Heart right ventricle (tissue), 16 donors: Measurements from ENCODE around the gene RAI1. TPM values are rescaled to one million over a fixed set of nuclear protein-coding genes. Genes with fewer than 3 reads are reported as not detected.
A peak's percentile ranks its signal among the peaks of the same experiment; 100 is the strongest.

Experiments
- ATAC-seq, 8 donors: fragments of 200-7000 bp; cut with Tn5 transposase; one replicate each; pipeline ENCODE4 v1.9.1; 2020; ENCODE audit warnings: mild to moderate bottlenecking in 8 of 8, moderate library complexity in 8 of 8, moderate number of reproducible peaks in 1 of 8
- DNase-seq, 2 donors: peaks; one replicate each; pipeline ENCODE4 v3.0.0-alpha.2; 2020
- H3K27ac ChIP-seq, 10 donors: fragments of 200-600 bp; sonication (generic) in 2 of 10; one replicate each; pipeline versions ENCODE4 v1.5.0 to v1.8.0; 2020 to 2022; ENCODE audit warnings: mild to moderate bottlenecking in 3 of 10
- H3K27me3 ChIP-seq, 7 donors: fragments of 200-600 bp; one replicate each; pipeline ENCODE4 v1.8.0; 2021 to 2022; ENCODE audit warnings: mild to moderate bottlenecking in 2 of 7
- H3K36me3 ChIP-seq, 9 donors: fragments of 200-600 bp; sonication (generic) in 1 of 9; one replicate each; pipeline versions ENCODE4 v1.5.0 to v1.8.0; 2020 to 2022; ENCODE audit warnings: mild to moderate bottlenecking in 2 of 9
- H3K4me1 ChIP-seq, 9 donors: fragments of 200-600 bp; sonication (generic) in 1 of 9; one replicate each; pipeline versions ENCODE4 v1.5.0 to v1.8.0; 2020 to 2022; ENCODE audit warnings: mild to moderate bottlenecking in 4 of 9
- H3K4me3 ChIP-seq, 10 donors: fragments of 200-600 bp; sonication (generic) in 2 of 10; one replicate each; pipeline versions ENCODE4 v1.5.0 to v1.8.0; 2020 to 2022; ENCODE audit warnings: mild to moderate bottlenecking in 7 of 10, moderate library complexity in 2 of 10
- H3K9me3 ChIP-seq, 11 donors: fragments of 200-600 bp in 10 of 11; sonication (generic) in 2 of 11; one replicate each; pipeline versions ENCODE4 v1.5.0 to v1.8.0; 2013 to 2022; ENCODE audit warnings: mild to moderate bottlenecking in 2 of 11, control low read depth in 1 of 11, moderate library complexity in 1 of 11
- CTCF ChIP-seq, 9 donors: fragments of 200-600 bp; sonication (generic) in 2 of 9; IDR thresholded peaks; one replicate each; pipeline versions ENCODE4 v1.5.0 to v1.8.0; 2021 to 2022; ENCODE audit warnings: antibody characterized with exemption in 9 of 9, mild to moderate bottlenecking in 5 of 9, moderate library complexity in 1 of 9
- WGBS, 2 donors: extraction: QIAGEN DNeasy Blood & Tissue Kit; methylation state at CpG; one replicate each; pipeline ENCODE4 v1.1.7; 2013; ENCODE audit warnings: inconsistent platforms in 1 of 2; 5-methylcytosine and 5-hydroxymethylcytosine counted together
- intact Hi-C, 10 donors: fragments of 100-400 bp; cut with DNase I; formaldehyde crosslinking; loops; one replicate each; pipeline versions ENCODE4 v1.11.1 to v1.14.2; 2022
- polyA plus RNA-seq, 2 donors: library from polyadenylated mRNA; stranded (reverse); fragments of 200-250 nt; gene quantifications; one replicate each; pipeline ENCODE4 v1.2.3, GENCODE V29; 2013
- total RNA-seq, 10 donors: library from RNA; stranded (reverse); fragmentation: NEBNext Ultra II Directional in 3 of 10; extraction: Animal tissue kit (Norgen Biotek cat#: 25700) in 3 of 10; gene quantifications; one replicate each; pipeline versions ENCODE4 v1.2.1 to v1.2.4, GENCODE V29; 2021 to 2023
- donor health status: Arrhythmogenic right ventricular cardiomyopathy.
- donor health status: ischemic (EF 13 %, LVEDD 7.1; RV severe dilation, severe dysfunction).
- donor health status: healthy with polysubstance abuse.
- donor health status: DM: no; HTN: yes; CAD: no.
- donor health status: DM: no; HTN: no; CAD: no.
- donor health status: ischemic (EF 25% LVEDD 6.9; RV normal size, moderate dysfunction).
- donor health status: ischemic (EF 25% LVEDD 5.7; RV mildly dilated, moderate dysfunction).
- donor health status: healthy.
- donor health status: DM: yes; HTN: yes; CAD: no.
- donor health status: Ischemic cardiomyopathy.
- donor health status: ischemic (EF 35%, LVEDD 5.7; RV mildly dilated, moderate dysfunction).
- donor health status: nonischemic (EF 11% LVEDD 7.7; RV severe dilation, severe dysfunction).
- donor health status: DM: yes; HTN: yes; CAD: no.
- donor health status: PGD.
- donor health status: ischemic (EF 29% LVEDD 5.4; RV normal size, mild dysfunction).
- donor health status: nonischemic (EF 23%, LVEDD 6.1; RV moderate dilation, normal function).

Gene RAI1
- total and polyA plus RNA-seq, 12 donors: 13.8 to 32.0 (median 19.8) TPM

GRCh38 chr17:17728550-17729251 is 47.4 kb downstream of the RAI1 start:
- Histone ChIP-seq H3K27me3 (peaks cover 0 to 11% (median 0%) of the 10 kb centered on the region in 7 donors), H3K4me3 (no peak overlapping the region), H3K4me1 (peaks cover 20 to 68% (median 43%) of the 10 kb centered on the region in 9 donors), H3K36me3 (peaks cover 0 to 9% (median 0%) of the 10 kb centered on the region in 9 donors), H3K9me3 (no peaks in the 10 kb centered on the region), H3K27ac (no peak overlapping the region)
- WGBS, 2 donors: 89 to 90% methylated on average over 10 of the region's 10 CpGs
- DNase-seq (no peak), ATAC-seq (no peak)
- TF ChIP-seq CTCF (IDR thresholded peaks at IDR 0.05): no peak
- intact Hi-C loops: loop anchor here in 1 of 10 donors (2.0 kb wide), 1 partner anchor 42 kb away; no protein-coding TSS in a partner anchor

- 57 to 72% methylated on average over 5 of the region's 5 CpGs for WGBS, 2 donors
- peaks cover 0 to under 1% (median 0%) of the 10 kb centered on the region in 7 donors for H3K27me3 ChIP-seq
- intact Hi-C loops: loop anchor here in 2 of 10 donors (2.0 to 5.0 kb wide), 2 partner anchors 41 to 42 kb away; no protein-coding TSS in a partner anchor
- DNase-seq (no peak), ATAC-seq (peak in 3 of 8 donors; percentile 26 to 37 (median 33))
- H3K9me3 ChIP-seq: no peaks in the 10 kb centered on the region
- peak; percentile 20 to 59 (median 50) for TF ChIP-seq CTCF (IDR thresholded peaks at IDR 0.05)
- peaks cover 20 to 67% (median 38%) of the 10 kb centered on the region in 9 donors for H3K4me1 ChIP-seq
- H3K36me3 ChIP-seq: peaks cover 0 to 9% (median 0%) of the 10 kb centered on the region in 9 donors
- peak overlapping the region in 4 of 10 donors; percentile 34 to 52 (median 47) for H3K27ac ChIP-seq
- H3K4me3 ChIP-seq: no peak overlapping the region
These were observed 48.5 kb downstream of the RAI1 start for GRCh38 chr17:17729620-17730249.

GRCh38 chr17:17730250-17730935 is 49.1 kb downstream of the RAI1 start:
- ATAC-seq (peak; percentile 20 to 66 (median 45)), DNase-seq (no peak)
- H3K9me3 ChIP-seq: no peaks in the 10 kb centered on the region
- H3K4me3 ChIP-seq: no peak overlapping the region
- TF ChIP-seq CTCF (IDR thresholded peaks at IDR 0.05): no peak
- H3K27ac ChIP-seq: peak overlapping the region in 5 of 10 donors; percentile 34 to 52 (median 47)
- peaks cover 0 to 9% (median 0%) of the 10 kb centered on the region in 9 donors for H3K36me3 ChIP-seq
- intact Hi-C loops: loop anchor here in 1 of 10 donors (5.0 kb wide), 1 partner anchor 43 kb away; no protein-coding TSS in a partner anchor
- no peaks in the 10 kb centered on the region for H3K27me3 ChIP-seq
- WGBS, 2 donors: 49 to 62% methylated on average over 14 of the region's 14 CpGs
- H3K4me1 ChIP-seq: peaks cover 16 to 60% (median 31%) of the 10 kb centered on the region in 9 donors

- WGBS, 2 donors: 69 to 75% methylated on average over 4 of the region's 4 CpGs
- intact Hi-C loops: loop anchor here in 1 of 10 donors (5.0 kb wide), 1 partner anchor 45 kb away; no protein-coding TSS in a partner anchor
These were observed 51.2 kb downstream of the RAI1 start for GRCh38 chr17:17732444-17732843.

More at GRCh38 chr17:17732444-17732843, 51.2 kb downstream of the RAI1 start:
- Histone ChIP-seq H3K9me3 (no peaks in the 10 kb centered on the region), H3K4me3 (no peak overlapping the region), H3K27me3 (no peaks in the 10 kb centered on the region), H3K36me3 (peaks cover 0 to 5% (median 0%) of the 10 kb centered on the region in 9 donors), H3K4me1 (peaks cover 11 to 64% (median 34%) of the 10 kb centered on the region in 9 donors), H3K27ac (peak overlapping the region in 5 of 10 donors; percentile 34 to 52 (median 37))
- ATAC-seq (no peak), DNase-seq (no peak)
- no peak for TF ChIP-seq CTCF (IDR thresholded peaks at IDR 0.05)
